K562 (cell line): ENCODE measurements around the gene TMEM135. TPM values are rescaled to one million over a fixed set of nuclear protein-coding genes. Genes with fewer than 3 reads are reported as not detected.

Experiments used
- ARID3A ChIP-seq: IDR thresholded peaks from 2 replicates; pipeline ENCODE4 v1.6.1; 2012; ENCODE audit warnings: low read depth, low read length, improper control_type of control experiment, borderline replicate concordance
- ATF6 ChIP-seq: sonication (generic); formaldehyde crosslinking; IDR thresholded peaks from 2 replicates; pipeline ENCODE4 v1.4.0; 2020; ENCODE audit warnings: mild to moderate bottlenecking, missing genetic modification reagents
- BCOR ChIP-seq: fragments of 450-650 bp; IDR thresholded peaks from 2 replicates; pipeline ENCODE4 v1.6.1; 2016
- BRD4 ChIP-seq: fragments of 200-600 bp; sonication (generic); IDR thresholded peaks from 2 replicates; pipeline ENCODE4 v1.6.1; 2017; ENCODE audit warnings: inconsistent platforms
- C11orf30 ChIP-seq: fragments of 450-650 bp; IDR thresholded peaks from 2 replicates; pipeline ENCODE4 v1.6.1; 2016; ENCODE audit warnings: low read depth, mild to moderate bottlenecking
- CBX3 ChIP-seq, 2 experiments: IDR thresholded peaks; 1 replicate in 1 of 2; 2 replicates in 1 of 2; pipeline ENCODE4 v1.6.1; 2012; ENCODE audit warnings: inconsistent platforms in 2 of 2, low read length in 2 of 2, borderline replicate concordance in 1 of 2, control low read depth in 1 of 2
- CHD1 ChIP-seq: fragments of 200-600 bp; sonication (generic); IDR thresholded peaks from one replicate; pipeline ENCODE4 v1.6.1; 2012; ENCODE audit warnings: mild to moderate bottlenecking, moderate library complexity, low read length, inconsistent platforms
- CXXC5 ChIP-seq: fragments of 250-450 bp; sonication (Bioruptor Pico); IDR thresholded peaks from 2 replicates; pipeline ENCODE4 v1.8.0; 2022; ENCODE audit warnings: inconsistent platforms, mild to moderate bottlenecking, moderate library complexity
- DPF2 ChIP-seq: fragments of 450-650 bp; IDR thresholded peaks from 2 replicates; pipeline ENCODE4 v1.6.1; 2016
- ETV1 ChIP-seq: fragments of 450-650 bp; conservative IDR thresholded peaks from 2 replicates; pipeline ENCODE4 v1.6.1; 2016; ENCODE audit warnings: missing genetic modification characterization, control low read depth, low read depth, missing compliant biosample characterization
- HNRNPL ChIP-seq: fragments of 200-400 bp; formaldehyde crosslinking; IDR thresholded peaks from 2 replicates; pipeline ENCODE4 v1.6.1; 2017; ENCODE audit warnings: low read depth, mild to moderate bottlenecking, low read length
- LCOR ChIP-seq: sonication (generic); formaldehyde crosslinking; IDR thresholded peaks from 2 replicates; pipeline ENCODE4 v1.8.0; 2022; ENCODE audit warnings: mild to moderate bottlenecking, missing genetic modification reagents
- NCOA4 ChIP-seq: fragments of 450-650 bp; IDR thresholded peaks from 2 replicates; pipeline ENCODE4 v1.6.1; 2018; ENCODE audit warnings: mild to moderate bottlenecking; ENCODE audit not compliant: partially characterized antibody
- PRDM10 ChIP-seq: fragments of 450-650 bp; IDR thresholded peaks from 2 replicates; pipeline ENCODE4 v1.6.1; 2018; ENCODE audit not compliant: partially characterized antibody
- RBM25 ChIP-seq: fragments of 200-400 bp; formaldehyde crosslinking; IDR thresholded peaks from 2 replicates; pipeline ENCODE4 v1.6.1; 2018; ENCODE audit warnings: low read length, low read depth, moderate library complexity; ENCODE audit not compliant: severe bottlenecking
- THRA ChIP-seq: fragments of 450-650 bp; IDR thresholded peaks from 2 replicates; pipeline ENCODE4 v1.6.1; 2017; ENCODE audit warnings: mild to moderate bottlenecking, moderate library complexity
- USF1 ChIP-seq: sonication (generic); formaldehyde crosslinking; IDR thresholded peaks from 2 replicates; pipeline ENCODE4 v1.9.0; 2022; ENCODE audit warnings: mild to moderate bottlenecking, missing genetic modification reagents
- ZBED1 ChIP-seq: IDR thresholded peaks from 2 replicates; pipeline ENCODE4 v1.6.1; 2014
- ZSCAN32 ChIP-seq: fragments of 450-650 bp; formaldehyde crosslinking; IDR thresholded peaks from 2 replicates; pipeline ENCODE4 v1.4.0; 2020; ENCODE audit warnings: mild to moderate bottlenecking, moderate library complexity
- polyA plus RNA-seq, 8 experiments: library from polyadenylated mRNA; depleted of rRNA in 4 of 8; stranded (reverse) in 5 of 8; unstranded in 3 of 8; fragments of >200 nt; fragmentation: Nextera tagmentation in 2 of 8; fragmentation: Illumina TruSeq in 1 of 8; extraction: Ambion mirVana in 2 of 8; extraction: Trizol in 1 of 8; gene quantifications; 2 replicates each; pipeline versions ENCODE4 v1.2.1 to v1.2.3, GENCODE V29; 2011 to 2014; ENCODE audit warnings: inconsistent platforms in 1 of 8, missing spikeins in 1 of 8
- total RNA-seq, 7 experiments: library from RNA; depleted of rRNA in 6 of 7; stranded (reverse); fragments of >200 nt in 6 of 7; fragmentation: Illumina TruSeq in 2 of 7; extraction: Trizol in 2 of 7; gene quantifications; 2 replicates each; pipeline versions ENCODE4 v1.2.1 to v1.2.3, GENCODE V29; 2011 to 2021; ENCODE audit warnings: low replicate concordance in 1 of 7

TMEM135 gene
- total and polyA plus RNA-seq, 9 of the 15 experiments (the other 6 are each of a cell fraction or from before 2014, with no cell fraction given), result 17.3 to 53.6 (median 24.9) TPM

GRCh38 chr11:87037450-87038234, at the start of gene TMEM135 (continued):
- TF ChIP-seq ZSCAN32 (no peak), USF1 (peak; percentile 67), BRD4 (no peak), ZBED1 (no peak), HNRNPL (peak; percentile 84), CXXC5 (CRISPR knock-in tag) (peak; percentile 97), NCOA4 (no peak), BCOR (no peak), PRDM10 (no peak), C11orf30 (no peak), CBX3 (IDR thresholded peaks at IDR 0.05; ENCODE audit: borderline replicate concordance in 1 of 2, low read length in 2 of 2) (no peak; a peak in 1 of 3 replicates), CHD1 (no peak), RBM25 (peak; percentile 88), ARID3A (no peak), LCOR (CRISPR knock-in tag) (peak; percentile 59; the same call in 1 of the 2 replicates), THRA (peak; percentile 87), ETV1 (tag) (no peak), ATF6 (CRISPR knock-in tag) (no peak), DPF2 (no peak)
